NOMO-1 treated with DMSO at 0.1 percent for 48 hours (cell line): ENCODE data around the gene SPATC1L.
A peak's percentile ranks its signal among the peaks of the same experiment; 100 is the strongest.

Experiments used
- DNase-seq: peaks from one replicate; lab custom pipeline; 2025; ENCODE audit not compliant: unreplicated experiment; lab: John Stamatoyannopoulos, UW

Gene SPATC1L

DNA sequence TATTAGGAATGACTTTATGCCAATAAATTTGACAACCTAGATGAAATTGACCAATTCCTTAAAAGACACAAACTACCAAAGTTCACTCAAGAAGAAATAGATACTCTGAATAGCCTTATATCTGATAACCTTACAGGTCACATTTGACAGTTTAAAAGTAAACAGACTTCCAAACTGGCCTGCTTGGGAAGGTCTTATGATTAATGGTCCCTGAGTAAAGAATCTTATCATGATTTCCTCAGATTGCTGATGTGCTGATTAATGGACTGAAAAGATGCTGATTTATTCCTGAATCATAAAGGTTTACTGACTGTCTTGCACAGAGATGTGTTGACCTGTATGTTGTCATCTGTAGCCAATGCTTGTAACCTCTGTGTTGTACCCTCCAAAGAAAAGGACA, 19.2 kb downstream of the SPATC1L start:
- DNase-seq: no peak

DNA sequence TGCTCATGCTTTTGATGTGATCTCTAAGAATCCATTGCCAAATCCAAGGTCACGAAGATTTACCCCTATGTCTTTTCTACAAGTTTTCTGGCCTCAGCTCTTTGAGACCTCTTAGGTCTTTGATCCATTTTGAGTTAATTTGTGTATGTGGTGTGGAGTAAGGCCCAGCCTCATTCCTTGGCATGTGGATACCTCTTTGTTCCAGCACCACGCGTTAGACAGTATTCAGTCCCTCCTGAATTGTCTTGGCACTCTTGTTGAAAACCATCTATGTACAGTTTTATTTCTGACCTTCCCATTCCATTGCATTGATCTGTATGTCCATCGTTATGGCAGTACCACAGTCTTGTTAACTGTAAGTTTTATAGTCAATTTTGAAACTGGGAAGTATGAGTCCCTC, 20.9 kb downstream of the SPATC1L start:
- DNase-seq: no peak

DNA sequence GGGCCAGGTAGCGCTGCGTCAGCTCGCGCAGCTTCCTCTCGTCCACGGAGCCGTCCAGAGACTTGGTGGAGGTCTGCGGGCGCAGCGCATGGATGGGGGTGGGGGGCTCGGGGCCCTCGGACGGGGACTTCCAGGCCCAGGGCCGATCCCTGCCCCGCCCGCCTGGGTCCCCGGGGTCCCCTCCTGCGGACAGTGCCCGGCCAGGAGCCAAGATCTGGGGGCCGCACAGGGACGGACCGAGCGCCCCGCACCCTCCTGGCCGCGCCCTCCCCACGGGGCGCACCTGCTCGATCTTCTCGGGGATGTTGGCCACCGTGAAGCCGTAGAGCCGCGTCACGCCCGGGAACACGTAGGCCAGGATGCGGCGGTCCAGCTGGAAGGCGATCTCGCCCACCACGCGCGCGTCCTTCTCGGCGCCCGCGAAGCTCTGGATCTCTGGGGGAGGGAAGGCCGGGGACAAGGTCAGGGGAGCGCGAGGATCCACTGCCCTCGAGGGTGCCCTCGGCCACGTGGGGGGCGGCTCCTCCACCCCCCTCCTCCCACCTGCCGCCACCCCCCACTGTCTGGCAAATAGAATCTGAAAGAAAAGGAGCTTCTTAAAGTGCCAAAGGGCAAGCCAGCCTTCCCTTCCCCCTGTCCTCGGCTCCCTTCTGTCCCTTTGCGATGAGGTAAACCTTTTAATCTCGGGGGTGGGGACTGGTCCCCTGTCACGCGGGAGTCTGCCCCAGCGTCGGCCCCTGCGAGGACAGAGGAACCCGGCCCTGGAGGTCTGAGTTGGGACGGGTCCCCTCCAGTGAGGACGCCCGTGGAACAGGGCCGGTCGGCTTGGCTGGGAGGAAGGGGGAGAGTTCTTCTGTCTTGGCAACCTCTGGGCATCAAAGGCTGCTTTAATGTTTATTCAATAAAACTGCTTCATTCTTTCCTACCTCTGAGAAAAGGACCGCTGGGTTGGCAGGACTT, 22.3 kb downstream of the SPATC1L start:
- DNase-seq: no peak

DNA sequence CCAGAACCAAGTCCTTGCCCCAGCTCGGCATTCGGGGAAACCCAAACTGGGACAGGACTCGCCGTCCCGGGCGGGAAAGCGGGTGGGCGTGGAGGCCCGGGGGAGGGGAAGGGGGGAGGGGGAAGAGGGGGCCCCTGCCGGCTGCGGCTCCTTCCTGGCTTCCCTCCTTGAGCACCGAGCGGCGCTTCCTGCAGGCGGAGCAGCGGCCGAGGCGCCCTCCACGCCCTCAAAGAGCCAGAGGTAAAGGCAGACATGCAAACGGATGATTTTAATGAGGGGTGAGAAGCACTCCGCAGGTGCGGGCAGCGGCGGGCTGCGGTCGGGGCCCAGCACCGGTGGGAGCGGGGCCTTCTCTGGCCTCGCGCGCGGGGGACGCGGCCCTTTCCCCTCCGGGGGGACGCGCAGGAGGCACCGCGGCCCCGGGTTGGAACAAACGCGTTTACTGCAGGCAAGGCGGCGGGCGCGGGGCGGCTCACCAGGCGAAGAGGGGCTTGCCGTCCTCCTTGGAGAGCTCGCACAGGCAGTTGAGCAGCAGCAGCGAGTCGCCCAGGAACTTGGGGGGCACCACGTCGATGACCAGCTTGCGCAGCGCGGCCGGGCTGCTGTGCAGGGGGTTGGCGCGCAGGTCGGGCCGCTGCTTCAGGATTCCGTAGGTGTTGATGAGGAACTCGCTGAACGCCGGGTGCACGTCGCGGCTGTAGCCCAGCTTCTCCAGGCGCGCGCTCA, 23.2 kb downstream of the SPATC1L start:
- no peak for DNase-seq

DNA sequence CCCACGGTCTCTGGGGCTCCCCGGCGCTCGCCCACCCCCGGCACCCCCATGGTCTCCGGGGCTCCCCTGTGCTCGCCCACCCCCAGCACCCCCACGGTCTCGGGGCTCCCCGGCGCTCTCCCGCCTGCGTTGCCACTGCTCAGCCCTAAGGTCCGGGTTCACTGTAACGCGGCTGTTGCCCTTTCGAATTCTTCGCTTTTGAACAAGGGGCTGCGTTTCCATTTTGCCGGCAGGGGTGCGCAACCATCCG, 23.7 kb downstream of the SPATC1L start:
- DNase-seq: no peak

DNA sequence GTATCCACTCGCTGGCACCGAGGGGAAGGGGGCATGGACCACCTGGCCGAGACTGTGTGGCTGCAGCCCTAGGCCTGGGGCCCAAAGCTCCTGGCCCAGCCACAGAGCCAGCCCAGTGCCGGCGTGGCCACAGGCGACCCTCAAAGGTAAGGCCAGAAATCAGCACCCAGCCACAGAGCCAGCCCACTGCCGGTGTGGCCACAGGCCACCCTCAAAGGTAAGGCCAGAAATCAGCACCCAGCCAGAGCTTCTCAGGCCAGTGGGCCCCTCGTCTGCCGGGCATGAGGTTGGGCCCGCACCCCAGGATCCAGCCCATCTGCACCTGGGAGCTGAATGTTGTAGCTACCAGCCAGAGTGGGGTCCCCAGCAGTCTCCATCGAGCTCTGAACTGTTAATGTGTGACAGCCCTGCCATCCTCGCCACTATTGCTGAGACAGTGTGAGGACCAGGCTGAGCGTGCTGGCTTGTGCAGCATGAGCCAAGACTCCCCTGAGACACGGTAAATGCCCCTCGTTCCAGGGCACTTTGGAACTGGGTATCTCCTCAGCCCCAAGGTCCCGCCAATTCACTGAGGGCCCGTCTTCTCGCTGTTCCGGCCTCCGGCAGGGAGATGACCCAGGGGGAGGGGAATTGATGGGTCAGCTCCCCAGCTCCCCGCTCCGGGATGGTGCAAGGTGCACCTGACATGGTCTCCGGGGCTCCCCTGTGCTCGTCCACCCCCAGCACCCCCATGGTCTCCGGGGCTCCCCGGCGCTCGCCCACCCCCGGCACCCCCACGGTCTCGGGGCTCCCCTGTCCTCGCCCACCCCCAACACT, 24.2 kb downstream of the SPATC1L start:
- no peak for DNase-seq

DNA sequence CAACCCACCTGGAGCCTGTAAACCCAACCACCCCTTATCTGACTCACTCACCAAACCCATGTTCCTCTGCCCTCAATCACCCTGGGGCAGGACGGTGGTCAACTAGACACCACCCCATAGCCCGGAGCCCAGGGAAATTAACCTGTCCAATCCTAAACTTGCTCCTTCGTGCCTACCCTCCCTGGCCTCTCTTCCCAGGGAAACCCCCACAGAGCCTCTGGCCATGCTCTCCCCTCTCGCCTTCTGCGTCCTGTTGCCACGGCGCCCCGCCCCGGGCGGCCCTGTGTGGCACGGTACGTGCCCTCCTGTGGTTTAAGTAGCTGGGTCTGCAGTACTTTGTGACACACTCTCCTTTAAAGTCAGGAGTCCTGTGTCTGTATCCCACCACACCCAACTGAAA, 24.9 kb downstream of the SPATC1L start:
- DNase-seq: no peak

DNA sequence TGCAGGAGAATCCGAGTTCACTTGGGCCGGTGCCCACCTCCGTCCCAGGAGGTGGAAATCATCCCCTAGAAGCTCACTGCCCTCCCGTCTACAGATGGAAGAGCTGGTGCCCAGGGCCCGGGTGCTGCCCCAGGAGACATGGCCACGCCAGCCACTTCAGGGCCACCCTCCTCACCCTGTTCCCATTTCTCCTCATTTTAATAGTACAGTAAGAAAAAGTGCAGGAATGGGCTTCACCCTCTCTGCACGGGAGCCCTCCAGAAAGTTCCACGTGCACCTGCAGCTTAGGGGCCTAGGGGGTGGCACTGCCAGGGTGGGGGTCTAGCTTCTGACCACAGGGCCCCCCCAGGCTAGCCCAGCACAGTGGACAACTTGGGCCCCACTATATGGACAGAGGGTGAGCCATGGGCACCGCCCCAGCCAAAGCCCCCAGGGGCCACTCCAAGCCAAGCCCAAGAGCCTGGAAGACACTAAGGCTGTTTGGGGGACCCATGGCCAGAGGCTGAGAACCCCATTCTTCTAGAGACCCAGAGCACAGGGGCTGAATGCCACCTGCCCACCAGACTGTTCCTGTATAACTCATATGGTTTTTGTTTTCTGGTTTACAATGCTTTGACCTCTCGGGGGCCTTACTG, 25.5 kb downstream of the SPATC1L start:
- DNase-seq: no peak

DNA sequence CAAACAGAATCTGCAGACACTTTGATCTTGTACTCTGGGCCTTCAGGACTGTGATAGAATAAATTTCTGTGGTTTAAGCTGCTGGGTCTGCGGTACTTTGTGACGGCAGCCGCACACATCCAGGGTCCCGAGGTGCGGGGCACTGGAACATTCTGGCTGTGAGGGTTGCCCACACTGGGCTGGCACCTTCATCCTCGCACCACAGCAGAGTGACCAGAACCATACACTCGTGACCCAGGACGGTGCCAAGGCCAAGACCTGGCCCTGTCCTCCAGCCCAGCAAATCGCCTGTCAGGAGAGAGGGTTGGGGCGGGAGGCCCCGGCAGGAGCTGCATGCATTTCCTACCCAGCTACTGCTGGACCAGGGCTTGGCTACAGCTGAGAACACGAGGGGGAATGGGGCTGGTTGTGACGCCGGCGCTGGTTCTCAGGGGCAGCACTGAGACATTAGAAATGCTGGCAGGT, 26.2 kb downstream of the SPATC1L start:
- DNase-seq: no peak

DNA sequence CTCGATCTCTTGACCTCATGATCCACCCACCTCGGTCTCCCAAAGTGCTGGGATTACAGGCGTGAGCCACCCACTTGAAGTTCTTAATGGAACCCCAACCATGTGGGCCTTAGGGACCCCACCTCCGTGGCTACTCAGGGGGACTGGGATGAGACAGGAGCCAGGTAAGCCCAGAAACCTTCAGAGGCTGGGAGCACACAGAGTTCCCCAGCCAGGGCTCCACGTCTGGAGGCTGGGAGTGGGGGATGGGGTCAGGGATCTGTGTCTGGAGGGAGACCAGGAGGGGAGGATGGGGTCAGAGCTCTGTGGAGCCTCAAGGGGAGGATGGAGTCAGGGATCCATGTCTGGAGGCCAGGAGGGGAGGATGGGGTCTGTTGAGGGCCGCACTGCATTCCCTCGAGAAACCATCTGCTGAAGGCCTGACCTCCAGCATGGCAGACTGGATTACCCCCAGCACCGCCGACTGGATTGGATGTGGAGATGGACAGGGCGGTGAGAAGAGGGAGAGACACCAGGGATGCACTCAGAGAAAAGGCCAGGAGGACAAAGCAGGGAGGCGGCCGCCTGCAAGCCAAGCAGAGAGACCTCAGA, 26.8 kb downstream of the SPATC1L start:
- no peak for DNase-seq

DNA sequence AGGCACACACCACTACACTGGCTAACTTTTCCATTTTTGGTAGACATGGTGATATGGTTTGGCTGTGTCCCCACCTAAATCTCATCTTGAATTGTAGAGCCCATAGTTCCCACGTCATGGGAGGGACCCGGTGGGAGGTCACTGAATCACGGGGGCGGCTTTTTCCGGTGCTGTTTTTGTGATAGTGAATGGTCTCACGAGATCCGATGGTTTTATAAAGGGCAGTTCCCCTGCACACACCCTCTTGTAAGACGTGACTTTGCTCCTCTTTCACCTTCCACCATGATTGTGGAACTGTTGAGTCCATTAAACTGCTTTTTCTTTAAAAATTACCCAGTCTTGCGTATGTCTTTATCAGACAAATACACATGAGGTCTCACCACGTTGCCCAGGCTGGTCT, 27.6 kb downstream of the SPATC1L start:
- DNase-seq: no peak

DNA sequence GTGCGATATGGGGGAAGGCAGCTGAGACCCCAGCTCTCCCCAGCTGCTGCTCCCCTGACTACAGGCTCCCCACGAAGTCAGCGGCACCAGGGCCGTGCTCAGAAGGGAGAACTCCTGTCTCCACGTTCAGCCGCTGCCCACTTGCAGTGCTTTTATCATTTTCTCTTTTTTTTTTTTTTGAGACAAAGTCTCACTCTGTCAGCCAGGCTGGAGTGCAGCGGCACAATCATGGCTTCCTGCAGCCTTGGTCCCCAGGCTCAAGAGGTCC, 27.9 kb downstream of the SPATC1L start:
- DNase-seq: no peak

DNA sequence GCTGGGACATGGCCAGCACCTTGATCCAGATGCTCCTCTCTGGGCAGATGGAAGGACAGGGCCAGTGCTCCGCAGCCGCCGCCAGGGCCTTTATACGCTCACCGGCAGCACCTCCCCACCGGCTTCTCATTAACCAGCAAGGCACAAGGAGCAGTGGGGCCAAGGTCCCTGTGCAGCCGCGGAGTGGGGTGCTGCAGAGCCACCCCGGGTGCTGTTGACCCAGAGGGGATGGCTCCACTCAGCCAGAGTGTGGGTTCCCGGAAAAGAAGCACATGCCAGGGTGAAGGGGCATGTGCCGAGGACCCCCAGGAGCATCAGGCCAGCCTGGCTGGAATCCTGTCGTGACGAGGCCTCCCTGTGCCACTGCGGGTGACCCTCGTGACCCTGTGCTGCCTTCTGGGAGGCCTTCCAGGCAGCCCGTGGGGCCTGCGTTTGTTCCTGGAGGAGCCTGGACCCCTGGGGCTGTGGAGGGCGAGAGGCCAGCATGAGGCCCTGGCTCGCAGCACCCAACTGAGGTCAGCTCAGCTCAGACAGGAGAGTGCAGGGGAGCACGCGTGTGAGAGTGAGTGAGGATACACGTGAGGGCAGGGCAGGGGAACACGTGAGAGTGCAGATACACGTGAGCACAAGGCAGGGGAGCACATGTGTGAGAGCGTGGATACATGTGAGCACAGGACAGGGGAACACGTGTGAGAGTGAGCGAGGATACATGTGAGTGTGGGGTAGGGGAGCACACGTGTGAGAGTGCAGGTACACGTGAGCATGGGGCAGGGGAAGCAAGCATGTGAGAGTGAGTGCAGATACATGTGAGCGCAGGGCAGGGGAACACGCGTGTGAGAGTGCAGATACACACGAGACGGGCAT, 28.5 kb downstream of the SPATC1L start, which contains the start of gene FTCD:
Gene FTCD (minus strand): TSS at position 66 of the 864 bp plus-strand sequence. CDS start 56 bp downstream, at position 10.
- DNase-seq: no peak

DNA sequence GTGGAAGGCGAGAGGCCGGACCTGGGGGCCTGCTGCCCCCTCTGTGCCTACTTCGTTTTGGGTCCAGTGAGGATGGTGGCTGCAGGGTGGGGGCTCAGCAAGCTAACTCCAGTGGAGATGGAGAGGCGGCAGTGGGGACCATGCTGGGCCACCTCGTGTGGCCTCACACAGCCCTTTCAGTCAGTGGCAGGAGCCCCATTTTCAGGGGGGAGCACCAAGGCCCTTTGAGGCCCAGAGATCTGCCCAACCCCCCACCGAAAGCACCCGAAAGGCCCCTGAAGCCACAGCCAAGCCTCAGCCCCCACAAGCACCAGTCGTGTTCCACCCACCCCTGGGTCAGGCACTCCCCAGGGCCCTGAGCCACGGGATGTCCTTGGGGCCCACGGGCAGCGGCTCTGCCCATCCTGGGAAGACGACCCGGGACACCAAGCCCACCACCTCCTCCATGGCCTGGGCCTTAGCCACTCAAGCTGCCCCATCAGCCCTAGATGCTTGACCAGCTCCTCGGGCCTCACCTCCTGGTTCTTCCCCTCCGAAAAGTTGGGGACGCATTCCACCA, 29.2 kb downstream of the SPATC1L start:
- no peak for DNase-seq

DNA sequence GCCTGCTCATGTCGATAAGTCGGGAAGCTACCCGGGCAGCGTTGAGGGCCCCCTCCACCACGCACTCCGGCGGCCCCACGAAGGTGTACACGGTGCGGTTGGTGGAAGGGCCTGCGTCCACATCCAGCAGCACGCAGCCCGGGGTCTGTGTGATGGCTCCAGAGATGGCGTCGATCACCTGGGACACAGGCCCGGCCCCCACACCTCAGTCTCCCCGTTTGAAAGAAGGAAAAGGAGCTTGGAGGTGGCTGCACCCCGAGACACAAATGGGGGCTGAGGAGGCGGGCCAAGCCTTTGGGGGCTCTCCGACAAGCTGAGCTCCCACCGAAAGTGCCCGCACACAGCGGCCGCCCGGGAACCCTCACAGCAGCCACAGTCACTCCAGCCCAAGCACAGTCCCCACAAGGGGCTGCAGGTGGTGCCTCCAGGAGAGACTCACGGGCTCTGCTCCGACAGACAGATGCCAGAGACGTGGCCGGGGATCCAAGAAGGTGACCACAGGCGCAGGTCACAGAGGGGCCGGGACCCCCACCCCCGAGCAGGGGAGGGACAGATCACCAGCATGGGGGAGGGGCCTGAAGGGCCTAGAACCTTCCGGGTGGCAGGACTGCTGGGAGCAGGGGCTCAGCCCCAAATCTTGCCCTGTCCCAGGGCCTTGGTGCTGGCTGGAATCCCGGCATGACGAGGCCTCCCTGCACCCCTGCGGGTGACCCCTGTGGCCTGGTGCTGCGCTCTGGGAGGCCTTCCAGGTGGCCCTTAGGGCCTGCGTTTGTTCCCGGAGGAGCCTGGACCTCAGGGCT, 29.9 kb downstream of the SPATC1L start:
- no peak for DNase-seq

DNA sequence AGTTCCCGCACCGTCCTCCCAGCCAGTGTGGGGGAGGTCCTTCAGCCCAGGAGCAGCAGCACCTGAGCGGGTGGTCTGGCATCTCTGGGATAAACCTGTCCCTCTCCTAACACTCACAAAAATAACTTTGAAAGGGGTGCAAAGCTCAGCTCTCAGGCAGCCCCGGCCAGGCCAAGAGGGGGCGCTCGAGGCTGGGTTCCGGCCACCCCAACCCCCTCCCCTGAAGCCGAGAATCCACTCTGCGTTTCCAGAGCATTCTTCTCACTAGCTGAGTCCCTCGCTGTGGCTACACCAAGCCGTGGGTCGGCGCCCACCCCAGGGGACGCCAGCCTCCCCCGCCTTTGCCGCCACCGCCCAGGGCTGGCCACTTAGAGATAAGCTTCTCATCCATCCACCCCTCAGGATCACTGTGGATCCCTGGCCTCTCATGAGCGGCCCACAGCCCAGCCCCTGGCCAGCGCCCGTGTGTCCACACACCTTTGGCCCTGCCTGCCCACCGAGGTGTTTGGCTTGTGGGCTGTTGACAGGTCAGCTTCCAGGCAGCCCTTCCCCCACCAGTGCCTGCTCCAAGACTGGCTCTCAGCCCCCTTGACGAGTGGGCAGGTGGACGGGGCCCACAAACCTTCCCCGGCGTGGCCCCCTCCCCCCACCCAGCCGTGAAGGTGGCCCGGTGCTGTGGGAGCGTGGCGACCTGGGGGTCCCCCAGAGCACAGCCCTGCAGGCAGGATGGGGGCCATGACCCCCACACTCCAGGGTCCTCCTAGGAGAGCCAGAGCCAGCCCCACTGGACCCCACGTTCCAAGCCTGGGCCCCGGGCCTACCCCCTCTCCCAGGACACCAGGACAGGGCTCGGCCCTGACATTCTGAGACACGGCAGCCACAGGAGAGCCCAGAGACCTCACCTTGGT, 30.8 kb downstream of the SPATC1L start:
- peak; percentile 31 for DNase-seq

DNA sequence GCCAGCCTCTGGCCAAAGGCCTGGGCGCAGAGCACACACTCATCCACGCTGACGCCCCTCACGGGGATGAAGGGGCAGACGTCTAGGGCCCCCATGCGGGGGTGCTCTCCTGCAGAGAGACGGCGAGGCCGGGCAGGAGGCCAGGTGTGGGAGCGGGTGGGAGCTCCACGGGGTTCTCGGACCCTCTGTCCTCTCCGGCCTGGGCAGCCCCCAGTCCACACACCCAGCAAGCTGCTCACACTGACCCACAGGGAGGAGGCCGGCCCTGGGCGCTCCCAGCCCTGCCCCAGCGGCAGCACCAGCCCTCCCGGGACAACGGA, 31.4 kb downstream of the SPATC1L start:
- no peak for DNase-seq
